Muscle layer of colon (tissue), 2 donors: ENCODE measurements around the gene RUNX1.

Source experiments
- H3K27ac ChIP-seq: one replicate; pipeline ENCODE4 v1.7.0; 2013; ENCODE audit warnings: low read depth, mild to moderate bottlenecking, low read length, moderate library complexity
- H3K27me3 ChIP-seq, 2 donors: one replicate each; pipeline ENCODE4 v1.7.0; 2013; ENCODE audit warnings: low read length in 2 of 2, mild to moderate bottlenecking in 2 of 2; ENCODE audit not compliant: insufficient read depth in 2 of 2, control insufficient read depth in 1 of 2
- H3K36me3 ChIP-seq: one replicate; pipeline ENCODE4 v1.7.0; 2013; ENCODE audit warnings: mild to moderate bottlenecking, low read length; ENCODE audit not compliant: insufficient read depth
- H3K4me1 ChIP-seq: one replicate; pipeline ENCODE4 v1.7.0; 2013; ENCODE audit warnings: mild to moderate bottlenecking, low read length; ENCODE audit not compliant: insufficient read depth
- H3K4me3 ChIP-seq, 2 donors: one replicate each; pipeline ENCODE4 v1.7.0; 2013; ENCODE audit warnings: low read length in 2 of 2, low read depth in 1 of 2, mild to moderate bottlenecking in 1 of 2, moderate library complexity in 1 of 2
- H3K9ac ChIP-seq: one replicate; pipeline ENCODE4 v1.7.0; 2013; ENCODE audit warnings: low read length
- H3K9me3 ChIP-seq: one replicate; pipeline ENCODE4 v1.7.0; 2013; ENCODE audit warnings: mild to moderate bottlenecking, low read length
- donor health status: abdominal sarcoma.
- donor health status: Adenocarcinoma of cecum.

RUNX1 gene

GRCh38 chr21:34827445-34828235, 221.5 kb downstream of the RUNX1 start:
- Histone ChIP-seq H3K27me3 (no peaks in the 10 kb centered on the region), H3K9me3 (no peaks in the 10 kb centered on the region), H3K4me1 (no peaks in the 10 kb centered on the region), H3K36me3 (no peaks in the 10 kb centered on the region), H3K4me3 (no peak overlapping the region), H3K27ac (no peak overlapping the region), H3K9ac (no peak overlapping the region)

- no peaks in the 10 kb centered on the region for H3K36me3 ChIP-seq
- no peak overlapping the region for H3K27ac ChIP-seq
Measured at GRCh38 chr21:34826836-34827235, 222.3 kb downstream of the RUNX1 start.

GRCh38 chr21:34825948-34826548, 223.1 kb downstream of the RUNX1 start:
- H3K4me3 ChIP-seq = no peak overlapping the region
- H3K4me1 ChIP-seq = no peaks in the 10 kb centered on the region
- H3K9ac ChIP-seq = no peak overlapping the region
- H3K27me3 ChIP-seq = no peaks in the 10 kb centered on the region
- H3K27ac ChIP-seq = no peak overlapping the region
- no peaks in the 10 kb centered on the region for H3K36me3 ChIP-seq
- no peaks in the 10 kb centered on the region for H3K9me3 ChIP-seq

More at GRCh38 chr21:34826836-34827235, 222.3 kb downstream of the RUNX1 start:
- Histone ChIP-seq H3K4me1 (no peaks in the 10 kb centered on the region), H3K9ac (no peak overlapping the region), H3K4me3 (no peak overlapping the region), H3K27me3 (no peaks in the 10 kb centered on the region), H3K9me3 (no peaks in the 10 kb centered on the region)

- Histone ChIP-seq H3K9me3 (no peaks in the 10 kb centered on the region), H3K27me3 (no peaks in the 10 kb centered on the region), H3K9ac (no peak overlapping the region), H3K27ac (no peak overlapping the region), H3K4me3 (no peak overlapping the region), H3K4me1 (no peaks in the 10 kb centered on the region), H3K36me3 (no peaks in the 10 kb centered on the region)
Measured at GRCh38 chr21:34825101-34825500, 224.0 kb downstream of the RUNX1 start.

- Histone ChIP-seq H3K9ac (no peak overlapping the region), H3K36me3 (no peaks in the 10 kb centered on the region), H3K4me1 (no peaks in the 10 kb centered on the region), H3K4me3 (no peak overlapping the region), H3K27me3 (no peaks in the 10 kb centered on the region), H3K27ac (no peak overlapping the region), H3K9me3 (no peaks in the 10 kb centered on the region)
Measured at GRCh38 chr21:34824314-34824713, 224.8 kb downstream of the RUNX1 start.

- H3K4me3 ChIP-seq = no peak overlapping the region
- H3K27ac ChIP-seq = no peak overlapping the region
- H3K27me3 ChIP-seq = no peaks in the 10 kb centered on the region
- H3K4me1 ChIP-seq = no peaks in the 10 kb centered on the region
- no peak overlapping the region for H3K9ac ChIP-seq
- no peaks in the 10 kb centered on the region for H3K36me3 ChIP-seq
- no peaks in the 10 kb centered on the region for H3K9me3 ChIP-seq
Measured at GRCh38 chr21:34822942-34823341, 226.2 kb downstream of the RUNX1 start.

GRCh38 chr21:34822168-34822567, 226.9 kb downstream of the RUNX1 start:
- Histone ChIP-seq H3K9me3 (no peaks in the 10 kb centered on the region), H3K4me1 (no peaks in the 10 kb centered on the region), H3K36me3 (no peaks in the 10 kb centered on the region), H3K9ac (no peak overlapping the region), H3K27ac (no peak overlapping the region), H3K27me3 (no peaks in the 10 kb centered on the region), H3K4me3 (no peak overlapping the region)

GRCh38 chr21:34821717-34822116, 227.4 kb downstream of the RUNX1 start:
- Histone ChIP-seq H3K9ac (no peak overlapping the region), H3K4me1 (no peaks in the 10 kb centered on the region), H3K27ac (no peak overlapping the region), H3K4me3 (no peak overlapping the region), H3K36me3 (no peaks in the 10 kb centered on the region), H3K27me3 (no peaks in the 10 kb centered on the region), H3K9me3 (no peaks in the 10 kb centered on the region)

- no peak overlapping the region for H3K4me3 ChIP-seq
- no peaks in the 10 kb centered on the region for H3K27me3 ChIP-seq
- no peak overlapping the region for H3K9ac ChIP-seq
- H3K27ac ChIP-seq = no peak overlapping the region
- H3K4me1 ChIP-seq = no peaks in the 10 kb centered on the region
- H3K9me3 ChIP-seq = no peaks in the 10 kb centered on the region
- peaks cover 4% of the 10 kb centered on the region for H3K36me3 ChIP-seq
Measured at GRCh38 chr21:34820051-34820450, 229.1 kb downstream of the RUNX1 start.

- Histone ChIP-seq H3K27ac (no peak overlapping the region), H3K36me3 (peaks cover 7% of the 10 kb centered on the region)
Measured at GRCh38 chr21:34819357-34819999, 229.6 kb downstream of the RUNX1 start.

GRCh38 chr21:34818662-34819158, 230.4 kb downstream of the RUNX1 start:
- H3K9me3 ChIP-seq = no peaks in the 10 kb centered on the region
- no peaks in the 10 kb centered on the region for H3K4me1 ChIP-seq
- no peak overlapping the region for H3K4me3 ChIP-seq
- H3K36me3 ChIP-seq = peaks cover 7% of the 10 kb centered on the region
- H3K27ac ChIP-seq = no peak overlapping the region
- H3K9ac ChIP-seq = no peak overlapping the region
- H3K27me3 ChIP-seq = no peaks in the 10 kb centered on the region

More at GRCh38 chr21:34819357-34819999, 229.6 kb downstream of the RUNX1 start:
- H3K9me3 ChIP-seq = no peaks in the 10 kb centered on the region
- H3K27me3 ChIP-seq = no peaks in the 10 kb centered on the region
- H3K4me1 ChIP-seq = no peaks in the 10 kb centered on the region
- H3K9ac ChIP-seq = no peak overlapping the region
- no peak overlapping the region for H3K4me3 ChIP-seq
